ACC112 (cell line): Measurements from ENCODE around the gene PLPP1.

Experiments
- H2AFZ ChIP-seq: fragments of 200-600 bp; sonication (generic); one replicate; pipeline ENCODE4 v1.6.0; 2017; ENCODE audit warnings: antibody characterized with exemption, low read length; ENCODE audit not compliant: unreplicated experiment
- H3K27ac ChIP-seq: fragments of 200-600 bp; sonication (generic); 2 replicates; pipeline ENCODE4 v1.5.1; 2014; ENCODE audit warnings: low read depth, mild to moderate bottlenecking, antibody characterized with exemption, low read length, moderate library complexity
- H3K27me3 ChIP-seq: fragments of 200-600 bp; sonication (generic); 2 replicates; pipeline ENCODE4 v1.6.1; 2014; ENCODE audit warnings: mild to moderate bottlenecking, antibody characterized with exemption, low read length, moderate library complexity, mixed read lengths; ENCODE audit not compliant: insufficient read depth
- H3K36me3 ChIP-seq: fragments of 200-600 bp; sonication (generic); 2 replicates; pipeline ENCODE4 v1.6.1; 2016; ENCODE audit warnings: mild to moderate bottlenecking, antibody characterized with exemption, low read length, moderate library complexity, mixed read lengths; ENCODE audit not compliant: insufficient read depth
- H3K4me1 ChIP-seq: fragments of 200-600 bp; sonication (generic); one replicate; pipeline ENCODE4 v1.6.1; 2016; ENCODE audit warnings: low read length, mixed read lengths; ENCODE audit not compliant: insufficient read depth, unreplicated experiment, control insufficient read depth
- H3K4me3 ChIP-seq: fragments of 200-600 bp; sonication (generic); 2 replicates; pipeline ENCODE4 v1.5.1; 2014; ENCODE audit warnings: mild to moderate bottlenecking, low read depth, low read length
- H3K79me2 ChIP-seq: fragments of 200-600 bp; sonication (generic); one replicate; pipeline ENCODE4 v1.6.0; 2016; ENCODE audit warnings: low read length; ENCODE audit not compliant: control insufficient read depth, unreplicated experiment, insufficient read depth

Gene PLPP1

GRCh38 chr5:55432549-55432948, 102.2 kb downstream of the PLPP1 start:
- peaks cover 65% of the 10 kb centered on the region for H3K36me3 ChIP-seq
- peaks cover 9% of the 10 kb centered on the region for H3K79me2 ChIP-seq
- no peak overlapping the region for H2AFZ ChIP-seq
- H3K27ac ChIP-seq = no peak overlapping the region
- H3K27me3 ChIP-seq = no peaks in the 10 kb centered on the region
- peaks cover 10% of the 10 kb centered on the region for H3K4me1 ChIP-seq
- no peak overlapping the region for H3K4me3 ChIP-seq

- Histone ChIP-seq H3K36me3 (peaks cover 66% of the 10 kb centered on the region), H3K4me1 (no peaks in the 10 kb centered on the region), H3K27me3 (no peaks in the 10 kb centered on the region), H3K27ac (no peak overlapping the region), H3K79me2 (peaks cover 9% of the 10 kb centered on the region), H2AFZ (no peak overlapping the region), H3K4me3 (no peak overlapping the region)
Measured at GRCh38 chr5:55429613-55430253, 105.0 kb downstream of the PLPP1 start.

GRCh38 chr5:55429221-55429612, 105.5 kb downstream of the PLPP1 start:
- Histone ChIP-seq H3K27me3 (no peaks in the 10 kb centered on the region), H3K4me1 (no peaks in the 10 kb centered on the region), H2AFZ (no peak overlapping the region), H3K27ac (no peak overlapping the region), H3K36me3 (peaks cover 65% of the 10 kb centered on the region), H3K79me2 (peaks cover 9% of the 10 kb centered on the region), H3K4me3 (no peak overlapping the region)

GRCh38 chr5:55427157-55427556, 107.6 kb downstream of the PLPP1 start:
- no peaks in the 10 kb centered on the region for H3K27me3 ChIP-seq
- no peak overlapping the region for H3K4me3 ChIP-seq
- H3K4me1 ChIP-seq = no peaks in the 10 kb centered on the region
- peaks cover 72% of the 10 kb centered on the region for H3K36me3 ChIP-seq
- H3K79me2 ChIP-seq = peaks cover 9% of the 10 kb centered on the region
- no peak overlapping the region for H3K27ac ChIP-seq
- no peak overlapping the region for H2AFZ ChIP-seq

- Histone ChIP-seq H3K4me1 (no peaks in the 10 kb centered on the region), H3K4me3 (no peak overlapping the region), H2AFZ (no peak overlapping the region), H3K27ac (no peak overlapping the region), H3K27me3 (no peaks in the 10 kb centered on the region), H3K79me2 (peaks cover 9% of the 10 kb centered on the region), H3K36me3 (peaks cover 71% of the 10 kb centered on the region)
Measured at GRCh38 chr5:55426455-55426854, 108.3 kb downstream of the PLPP1 start.

- Histone ChIP-seq H3K79me2 (no peaks in the 10 kb centered on the region), H3K4me1 (peaks cover 22% of the 10 kb centered on the region), H3K4me3 (no peak overlapping the region), H2AFZ (no peak overlapping the region), H3K27me3 (no peaks in the 10 kb centered on the region), H3K27ac (no peak overlapping the region), H3K36me3 (peaks cover 39% of the 10 kb centered on the region)
Measured at GRCh38 chr5:55421074-55421529, 113.7 kb downstream of the PLPP1 start.

- Histone ChIP-seq H3K36me3 (peaks cover 29% of the 10 kb centered on the region), H3K27ac (no peak overlapping the region)
Measured at GRCh38 chr5:55418994-55419968, 115.5 kb downstream of the PLPP1 start.

GRCh38 chr5:55416306-55416705, 118.5 kb downstream of the PLPP1 start:
- Histone ChIP-seq H3K27me3 (no peaks in the 10 kb centered on the region), H3K4me1 (peaks cover 22% of the 10 kb centered on the region), H2AFZ (no peak overlapping the region), H3K27ac (no peak overlapping the region), H3K36me3 (peaks cover 14% of the 10 kb centered on the region), H3K79me2 (no peaks in the 10 kb centered on the region), H3K4me3 (no peak overlapping the region)

More at GRCh38 chr5:55418994-55419968, 115.5 kb downstream of the PLPP1 start:
- H3K4me1 ChIP-seq = peaks cover 22% of the 10 kb centered on the region
- no peaks in the 10 kb centered on the region for H3K79me2 ChIP-seq
- H3K4me3 ChIP-seq = no peak overlapping the region
- no peak overlapping the region for H2AFZ ChIP-seq
- no peaks in the 10 kb centered on the region for H3K27me3 ChIP-seq

- Histone ChIP-seq H3K27ac (no peak overlapping the region), H3K36me3 (peaks cover 8% of the 10 kb centered on the region), H3K4me1 (peaks cover 15% of the 10 kb centered on the region), H3K27me3 (no peaks in the 10 kb centered on the region), H2AFZ (no peak overlapping the region), H3K79me2 (no peaks in the 10 kb centered on the region), H3K4me3 (no peak overlapping the region)
Measured at GRCh38 chr5:55415071-55415470, 119.7 kb downstream of the PLPP1 start.

GRCh38 chr5:55413644-55414043, 121.1 kb downstream of the PLPP1 start:
- Histone ChIP-seq H3K27me3 (no peaks in the 10 kb centered on the region), H3K79me2 (no peaks in the 10 kb centered on the region), H3K4me3 (no peak overlapping the region), H3K4me1 (peaks cover 2% of the 10 kb centered on the region), H3K27ac (no peak overlapping the region), H2AFZ (no peak overlapping the region), H3K36me3 (peaks cover 8% of the 10 kb centered on the region)
